ENCODE measurements around the gene CLCN4. TPM values are rescaled to one million over a fixed set of nuclear protein-coding genes. Genes with fewer than 3 reads are reported as not detected.

CLCN4 gene
- total RNA-seq, 1 experiment from 2014 or later: 3.6 TPM

- DNase-seq (ENCODE audit: low read depth): peak; percentile 48
These were observed 84.1 kb downstream of the CLCN4 start for GRCh38 chrX:10240918-10241317.

- DNase-seq (ENCODE audit: low read depth): no peak
These were observed 85.3 kb downstream of the CLCN4 start for GRCh38 chrX:10242026-10242425.

DNA sequence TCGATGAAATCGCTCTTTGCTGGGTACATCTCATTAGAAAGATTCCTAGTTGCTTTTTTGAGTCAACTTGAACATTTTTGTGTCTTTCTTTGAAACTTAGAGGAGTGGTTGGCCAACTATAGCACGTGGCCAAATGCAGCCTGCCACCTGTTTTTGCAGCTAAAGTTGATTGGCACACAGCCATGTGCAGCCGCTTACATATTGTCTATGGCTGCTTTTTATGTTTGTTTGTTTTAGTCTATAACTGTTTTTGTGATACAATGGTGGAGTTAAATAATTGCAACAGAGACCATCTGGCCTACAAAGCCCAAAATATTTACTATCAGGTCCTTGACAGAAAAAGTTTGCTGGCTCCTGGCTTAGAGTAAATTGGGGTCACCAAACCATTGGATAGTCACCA lies 86.3 kb downstream of the CLCN4 start:
- peak; percentile 30 for DNase-seq (ENCODE audit: low read depth)

DNA sequence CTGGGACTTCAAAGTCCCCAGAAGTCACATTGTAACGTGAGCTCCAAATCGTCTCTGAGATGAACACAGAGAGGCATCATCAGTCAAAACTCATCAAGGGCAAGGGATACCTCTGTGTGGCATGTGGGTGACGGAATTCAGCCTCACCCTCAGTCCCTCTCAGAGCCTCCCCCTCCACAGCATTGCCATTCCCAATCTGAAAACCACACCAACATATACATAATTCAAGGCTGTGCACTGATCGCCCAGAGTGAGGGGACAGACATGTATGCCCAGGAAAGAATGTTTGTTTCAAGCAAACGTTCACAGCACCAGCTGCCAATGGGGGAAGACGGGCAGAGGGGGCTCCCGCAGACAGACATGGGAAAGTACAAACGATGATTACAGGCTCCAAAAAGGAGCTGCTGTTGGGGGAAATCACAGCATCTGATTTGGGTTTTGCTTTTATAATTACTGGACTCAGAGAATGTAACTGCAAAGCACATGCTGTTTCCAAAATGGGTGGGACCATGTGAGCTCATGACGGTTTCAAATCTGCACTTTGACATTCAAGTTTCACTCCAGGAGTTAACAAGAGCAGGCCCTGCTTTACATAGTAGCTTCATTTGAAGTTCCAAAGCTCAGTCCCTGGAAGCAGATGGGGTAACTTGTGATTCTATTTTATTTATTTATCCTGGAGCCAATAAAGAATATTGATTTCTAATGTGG lies 88.3 kb downstream of the CLCN4 start:
- no peak for DNase-seq (ENCODE audit: low read depth)

DNA sequence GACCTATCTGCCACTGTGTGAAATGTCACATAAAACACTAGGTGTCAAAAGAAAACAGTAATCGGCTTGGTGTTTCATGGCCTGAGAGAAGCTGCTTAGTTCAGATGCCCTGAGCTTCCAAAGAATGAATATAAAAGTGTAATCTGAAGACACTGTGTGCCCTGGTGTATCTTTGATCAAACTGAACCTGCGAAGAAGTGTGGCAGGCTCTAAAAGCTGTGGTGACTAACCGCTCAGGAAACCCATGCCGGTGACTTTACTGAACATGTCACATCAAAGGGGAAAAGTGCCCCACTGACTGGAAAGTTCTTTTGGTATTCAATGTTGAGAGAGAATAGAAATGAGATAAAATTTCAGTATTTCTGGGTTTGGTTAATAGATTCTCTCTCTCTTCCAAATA lies 89.1 kb downstream of the CLCN4 start:
- DNase-seq (ENCODE audit: low read depth): no peak

DNA sequence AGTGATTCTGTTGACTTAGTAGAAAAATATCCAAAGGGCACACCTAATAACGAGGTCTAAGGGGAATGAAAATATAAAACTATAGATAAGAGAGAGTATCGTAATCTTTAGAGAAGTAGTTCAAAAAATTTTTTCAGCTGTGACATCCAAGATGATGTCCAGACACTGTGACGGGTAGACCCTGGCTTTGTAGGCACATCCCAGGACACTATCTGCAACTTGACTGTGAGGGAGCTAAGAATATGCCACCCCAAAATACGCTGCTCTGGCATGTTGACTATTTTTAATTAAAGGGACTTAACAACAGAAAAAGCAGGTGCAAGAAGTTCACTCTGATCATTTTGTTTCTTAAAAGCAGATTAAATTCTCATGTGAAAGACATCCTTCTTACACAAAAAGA lies 89.5 kb downstream of the CLCN4 start:
- DNase-seq (ENCODE audit: low read depth): no peak

DNA sequence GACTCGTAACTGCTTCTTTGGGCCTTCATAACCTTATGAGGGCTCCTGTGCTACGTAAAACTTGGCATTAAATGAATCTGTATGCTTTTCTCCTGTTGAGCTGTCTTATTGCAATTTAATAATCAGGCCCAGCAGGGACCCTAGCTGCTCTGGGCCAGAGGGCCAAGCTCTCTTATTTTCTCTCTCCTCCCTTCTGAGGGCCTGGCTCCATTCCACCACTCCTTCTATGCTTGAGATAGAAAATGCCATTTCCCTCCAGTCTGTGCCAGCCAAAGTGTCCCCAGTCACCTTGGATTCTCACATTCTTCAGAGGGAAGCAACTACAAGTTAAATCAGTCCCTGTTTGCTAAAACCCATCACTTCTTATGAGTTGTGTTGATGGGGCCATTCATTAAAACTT lies 90.1 kb downstream of the CLCN4 start:
- DNase-seq (ENCODE audit: low read depth): no peak

DNA sequence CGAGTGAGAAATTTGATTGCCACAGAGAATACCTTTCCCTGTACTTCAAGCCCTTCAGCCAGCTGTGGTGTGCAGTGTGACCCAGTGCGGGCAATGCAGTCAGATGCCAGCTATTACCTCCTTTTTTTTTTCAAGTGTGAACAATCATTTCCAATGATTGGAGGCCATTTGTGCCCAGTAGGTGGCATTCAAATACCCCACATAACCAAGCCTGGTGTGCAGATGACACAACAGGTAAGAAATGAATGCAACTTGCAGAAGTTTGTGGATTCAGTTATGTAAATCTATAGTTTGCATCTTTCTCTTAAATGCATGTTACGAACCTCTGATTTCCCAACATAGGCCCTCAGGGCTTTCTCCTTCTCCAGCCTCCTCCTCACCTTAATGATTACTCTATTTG lies 98.0 kb downstream of the CLCN4 start:
- no peak for DNase-seq (ENCODE audit: low read depth)

DNA sequence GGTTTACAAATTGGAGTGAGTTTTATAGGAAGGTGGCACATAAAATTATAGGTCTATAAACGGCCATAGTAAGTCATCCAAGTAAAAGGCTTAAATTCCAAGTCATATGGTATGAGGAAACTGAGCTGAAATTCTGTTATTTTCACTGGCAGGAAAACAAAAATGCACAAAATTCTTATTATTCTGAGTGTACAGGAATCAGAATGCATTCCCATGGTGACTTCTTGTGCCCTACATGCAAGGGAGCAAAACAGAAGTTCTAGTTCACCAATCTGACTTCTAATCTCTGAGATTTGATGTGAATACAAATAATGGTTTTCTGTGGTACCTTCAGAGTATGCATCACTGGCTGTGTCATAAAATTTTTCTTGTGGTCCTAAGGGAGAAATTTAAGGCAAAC lies 102.9 kb downstream of the CLCN4 start:
- DNase-seq (ENCODE audit: low read depth): no peak

GRCh38 chrX:10265775-10266174 lies 109.0 kb downstream of the CLCN4 start:
- no peak for DNase-seq (ENCODE audit: low read depth)

DNA sequence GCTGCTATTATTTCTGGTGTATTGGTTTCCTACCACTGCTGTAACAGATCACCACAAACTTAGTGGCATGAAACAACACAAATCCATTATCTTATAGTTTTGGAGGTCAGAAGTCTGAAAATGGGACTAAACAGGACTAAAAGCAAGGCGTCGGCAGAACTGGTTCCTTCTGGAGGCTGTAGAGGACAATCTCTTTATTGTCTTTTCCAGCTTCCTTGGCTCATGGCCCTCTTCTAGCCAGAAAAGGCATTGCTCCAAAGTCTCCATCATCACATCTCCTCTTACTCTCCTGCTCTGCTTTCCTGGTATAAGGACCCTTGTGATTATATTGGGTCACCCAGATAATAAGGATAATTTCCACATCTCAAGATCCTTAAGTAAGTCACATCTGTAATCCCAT lies 121.9 kb downstream of the CLCN4 start:
- DNase-seq (ENCODE audit: low read depth): no peak

- DNase-seq (ENCODE audit: low read depth): no peak
These were observed 123.3 kb downstream of the CLCN4 start for GRCh38 chrX:10280071-10280470.

DNA sequence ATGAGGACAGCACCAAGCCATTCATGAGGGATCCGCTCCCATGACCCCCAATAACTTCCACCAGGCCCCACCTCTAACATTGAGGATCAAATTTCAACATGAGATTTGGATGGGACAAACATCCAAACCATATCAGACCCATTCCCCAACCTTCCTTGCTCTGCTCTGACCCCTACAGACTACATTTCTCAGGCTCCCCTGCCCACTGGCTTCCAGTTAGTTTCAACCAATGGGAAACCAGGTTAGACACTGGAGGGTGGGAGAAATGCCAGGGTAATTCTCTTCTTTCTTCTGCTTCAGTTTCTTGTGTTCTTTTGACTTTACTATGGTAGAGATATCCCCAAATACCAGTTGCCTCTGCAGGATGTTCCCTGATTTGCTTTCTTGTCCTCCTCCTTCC lies 125.7 kb downstream of the CLCN4 start:
- no peak for DNase-seq (ENCODE audit: low read depth)

DNA sequence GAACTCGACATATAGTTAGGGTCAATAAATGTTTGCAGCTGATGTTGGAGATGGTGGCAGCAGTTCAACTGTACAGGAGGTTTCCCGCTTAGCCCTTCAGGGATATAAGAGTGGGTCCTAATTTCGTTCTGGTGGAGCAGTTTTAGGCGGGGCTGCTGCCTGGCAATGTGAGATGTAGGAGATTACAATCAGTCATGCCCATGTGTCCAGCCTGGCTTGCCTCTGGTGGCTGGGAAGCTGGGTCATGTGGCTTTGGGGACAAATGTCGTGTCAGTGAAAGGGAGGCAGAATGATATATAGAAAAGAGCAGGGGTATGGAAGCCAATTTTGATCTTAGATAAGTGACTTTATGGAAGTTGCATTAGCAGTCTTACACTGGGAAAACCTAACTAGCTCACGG lies 129.4 kb downstream of the CLCN4 start:
- no peak for DNase-seq (ENCODE audit: low read depth)

Other genes with a start within 250 kb of the CLCN4 start
- gene CLDN34, start 189.6 kb upstream of the CLCN4 start, total RNA-seq (2014; rRNA removed): not detected in 2 replicates

Measured in LHCN-M2 (cell line).